ENCODE results near the gene UBAP2.
A peak's percentile ranks its signal among the peaks of the same experiment; 100 is the strongest.
"Not testable (repeated sequence)": the region's sequence is repeated elsewhere in the genome, so short reads cannot be mapped to it uniquely, and the experiment has no call there.

The UBAP2 gene

DNA sequence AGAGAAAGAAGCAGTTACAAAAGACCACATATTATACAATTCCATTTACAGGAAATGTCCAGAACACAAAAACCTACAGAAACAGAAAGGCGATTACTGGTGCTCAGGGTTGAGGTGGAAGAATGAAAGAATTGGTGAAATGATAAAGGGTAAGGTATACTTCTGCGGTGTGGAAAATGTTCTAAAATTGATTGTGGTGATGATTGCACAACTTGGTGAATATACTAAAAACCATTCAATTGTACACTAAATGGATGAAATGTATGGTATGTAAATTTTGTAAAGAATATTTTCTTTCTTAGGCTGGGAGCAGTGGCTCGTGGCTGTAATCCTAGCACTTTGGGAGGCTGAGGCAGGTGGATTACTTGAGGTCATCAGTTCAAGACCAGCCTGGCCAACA, 72.3 kb downstream of the UBAP2 start:
- no peak for DNase-seq (ENCODE audit: low spot score)

DNA sequence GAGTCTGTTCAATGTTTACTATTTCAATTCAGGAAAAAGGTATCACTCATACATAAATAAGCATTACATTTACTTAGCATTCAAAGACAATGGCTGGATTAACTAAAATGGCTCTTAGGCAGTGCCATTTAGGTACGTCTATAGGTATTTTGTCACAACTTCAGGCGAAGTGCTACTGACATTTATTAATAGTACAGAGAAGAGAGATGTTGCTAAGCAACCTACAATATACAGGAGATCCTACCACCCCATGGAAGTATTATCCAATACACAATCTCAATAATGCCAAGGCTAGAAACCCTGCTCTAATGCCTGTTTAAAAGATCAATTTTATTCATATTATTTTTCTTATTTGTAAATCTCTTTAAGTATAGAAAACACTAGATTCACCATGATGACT, 76.0 kb downstream of the UBAP2 start:
- DNase-seq (ENCODE audit: low spot score): no peak

DNA sequence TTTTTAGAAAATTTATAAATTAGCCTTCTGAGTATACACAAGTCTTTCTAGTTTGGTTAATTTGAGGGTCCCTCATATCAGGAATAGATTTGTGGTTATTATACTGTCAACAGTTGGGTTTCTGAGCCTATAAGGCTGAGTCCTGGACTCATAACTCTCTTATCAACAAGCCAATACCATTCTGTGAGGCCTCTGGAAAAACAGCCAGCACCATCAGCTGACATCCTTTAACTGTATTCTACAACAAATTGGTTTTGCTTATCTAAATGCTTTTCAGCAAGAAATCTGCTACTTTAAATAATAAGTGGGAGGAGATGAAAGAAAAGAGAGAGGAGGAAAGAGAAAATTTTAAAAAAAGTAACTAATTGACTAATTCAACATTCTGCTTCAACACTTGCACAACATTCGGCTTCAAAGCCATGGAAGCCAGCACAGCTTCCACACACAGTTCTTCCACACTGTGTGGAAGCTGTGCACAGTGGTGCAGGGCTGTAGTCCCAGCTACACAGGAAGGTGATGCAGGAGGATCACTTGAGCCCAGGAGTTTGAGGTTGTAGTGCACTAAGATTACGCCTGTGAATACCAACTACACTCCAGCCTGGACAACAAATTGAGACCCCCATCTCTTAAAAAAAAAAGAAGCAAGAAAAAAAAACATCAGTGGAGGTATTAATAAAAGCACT, 84.5 kb downstream of the UBAP2 start:
- no peak for DNase-seq (ENCODE audit: low spot score)

DNA sequence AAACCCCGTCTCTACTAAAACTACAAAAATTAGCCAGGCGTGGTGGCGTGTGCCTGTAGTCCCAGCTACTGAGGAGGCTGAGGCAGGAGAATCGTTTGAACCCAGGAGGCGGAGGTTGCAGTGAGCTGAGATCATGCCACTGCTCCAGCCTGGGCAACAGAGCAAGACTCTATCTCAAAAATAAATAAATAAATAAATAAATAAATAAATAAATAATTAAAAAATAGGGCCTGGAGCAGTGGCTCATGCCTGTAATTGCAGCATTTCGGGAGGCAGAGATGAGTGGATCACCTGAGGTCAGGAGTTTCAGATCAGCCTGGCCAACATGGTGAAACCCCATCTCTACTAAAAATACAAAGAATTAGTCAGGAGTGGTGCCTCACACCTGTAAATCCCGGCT, 86.2 kb downstream of the UBAP2 start:
- not testable (repeated sequence) for DNase-seq (ENCODE audit: low spot score)

DNA sequence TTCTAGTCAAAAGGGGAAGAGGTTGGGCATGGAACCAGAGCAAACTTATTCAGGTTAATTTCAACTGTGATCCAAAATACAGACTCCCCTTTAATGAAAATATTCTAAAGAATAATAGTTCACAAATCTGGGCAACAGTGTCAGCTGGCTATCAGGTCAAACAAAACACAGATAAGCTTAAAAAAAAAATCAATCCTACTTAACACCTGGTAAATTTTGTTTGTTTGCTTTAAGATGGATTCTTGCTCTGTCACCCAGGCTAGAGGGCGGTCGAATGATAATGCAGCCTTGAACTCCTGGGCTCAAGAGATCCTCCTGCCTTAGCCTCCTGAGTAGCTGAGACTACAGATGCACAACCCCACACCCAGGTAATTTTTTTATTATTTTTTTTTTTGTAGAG, 89.0 kb downstream of the UBAP2 start:
- no peak for DNase-seq (ENCODE audit: low spot score)

DNA sequence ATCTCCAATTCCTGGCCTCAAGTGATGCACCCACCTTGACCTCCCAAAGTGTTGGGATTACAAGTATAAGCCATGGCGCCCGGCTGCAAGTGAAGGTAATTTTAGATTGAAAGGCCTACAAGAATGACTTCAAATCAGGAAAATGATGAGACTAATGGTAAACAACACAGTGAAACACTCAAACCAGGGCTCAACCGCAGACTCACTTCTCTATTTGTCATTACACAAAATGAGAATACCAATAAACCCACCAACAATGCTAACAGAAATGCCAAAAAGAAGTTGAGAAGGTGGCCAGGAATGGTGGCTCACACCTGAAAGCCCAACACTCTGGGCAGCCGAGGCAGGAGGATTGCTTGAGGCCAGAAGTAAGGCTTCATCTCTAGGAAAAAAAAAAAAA, 92.1 kb downstream of the UBAP2 start:
- no peak for DNase-seq (ENCODE audit: low spot score)

DNA sequence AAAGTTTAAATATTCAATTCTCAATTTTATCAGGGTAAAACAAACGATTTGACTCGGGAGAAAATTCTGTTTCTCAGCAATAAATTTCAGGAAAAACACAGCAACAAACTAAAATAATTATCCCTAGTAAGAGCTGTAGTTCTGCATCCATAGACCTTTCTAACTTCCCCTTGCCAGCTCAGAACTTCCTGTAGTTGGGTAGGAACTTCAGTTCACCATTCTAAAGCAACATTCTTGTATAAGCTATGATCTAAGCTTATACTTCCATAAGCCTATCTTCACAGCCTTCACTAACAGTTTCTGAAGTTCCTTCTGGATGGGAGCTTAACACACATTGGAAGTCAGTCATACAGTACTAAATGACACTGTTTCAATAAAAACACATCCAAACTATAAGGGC, 96.6 kb downstream of the UBAP2 start:
- DNase-seq (ENCODE audit: low spot score): no peak

DNA sequence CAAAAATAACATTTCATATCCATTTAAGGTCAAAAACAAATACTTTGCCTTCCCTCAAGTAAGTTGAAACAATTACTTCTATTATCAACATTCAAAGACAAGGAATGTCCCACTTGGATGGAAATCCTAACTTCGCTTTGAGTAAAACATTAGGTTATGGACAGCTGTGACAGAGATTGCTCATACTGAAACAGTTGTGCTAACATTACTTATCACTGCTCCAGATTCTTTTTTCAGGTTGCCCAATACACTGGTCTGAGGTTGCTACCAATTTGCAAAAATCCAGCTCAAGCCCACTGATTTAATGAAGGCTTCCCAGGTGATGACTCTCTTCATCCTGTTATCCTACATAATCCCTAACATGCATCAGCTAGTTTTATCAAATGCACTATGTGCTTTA, 98.3 kb downstream of the UBAP2 start:
- DNase-seq (ENCODE audit: low spot score): no peak

DNA sequence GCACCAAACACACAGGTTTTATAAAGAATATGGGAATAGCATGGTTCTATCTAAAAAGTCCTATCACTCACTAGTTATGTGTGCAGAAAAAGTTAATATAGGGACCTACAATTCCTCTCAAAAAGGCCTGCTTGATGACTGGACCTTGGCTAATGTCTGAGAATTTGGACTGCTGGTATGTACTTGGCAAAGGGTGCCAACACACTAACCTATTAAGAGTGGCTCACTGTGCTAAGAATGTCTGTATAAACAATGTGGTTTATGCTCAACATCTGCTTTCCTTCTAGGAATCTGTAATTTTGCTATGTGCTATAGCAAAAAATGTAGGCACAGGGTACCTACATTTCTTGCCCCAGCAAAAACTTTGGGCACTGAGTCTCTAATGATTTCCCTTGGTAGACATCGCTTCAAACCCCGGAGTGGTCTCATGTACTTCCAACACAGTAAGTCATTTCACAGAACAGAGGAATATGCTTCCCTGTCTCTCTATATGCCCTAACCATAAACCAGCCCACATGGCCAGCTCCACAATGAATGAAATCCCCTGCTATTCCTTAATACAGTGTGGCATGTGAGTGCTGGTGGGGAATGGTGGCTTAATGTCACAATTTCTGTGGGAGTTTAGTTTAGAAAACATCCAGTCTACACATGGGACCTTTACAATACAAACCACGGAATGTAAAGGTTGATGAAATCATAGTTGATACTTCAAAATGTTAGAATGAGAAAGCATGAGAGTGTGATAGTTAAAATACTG, 101.7 kb downstream of the UBAP2 start:
- no peak for DNase-seq (ENCODE audit: low spot score)

DNA sequence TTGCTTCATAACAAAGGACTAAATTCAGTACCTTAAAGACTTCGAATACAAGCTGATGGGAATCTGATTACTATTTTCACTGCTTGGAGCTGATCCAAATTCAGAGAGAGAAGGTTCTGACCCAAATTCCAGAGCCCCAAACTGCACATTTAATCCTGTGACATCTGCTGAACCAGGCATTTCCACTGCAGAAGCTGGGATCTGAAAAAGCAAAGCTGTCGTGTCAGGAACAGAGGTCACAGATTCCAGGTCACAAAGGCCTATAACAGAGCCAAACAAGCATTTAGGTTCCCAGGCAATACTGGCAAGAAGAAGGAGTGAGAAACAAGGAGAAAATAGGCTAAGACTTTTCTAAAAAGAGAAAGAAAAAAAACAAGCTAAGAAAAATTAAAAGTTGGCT, 105.3 kb downstream of the UBAP2 start:
- DNase-seq (ENCODE audit: low spot score): no peak

DNA sequence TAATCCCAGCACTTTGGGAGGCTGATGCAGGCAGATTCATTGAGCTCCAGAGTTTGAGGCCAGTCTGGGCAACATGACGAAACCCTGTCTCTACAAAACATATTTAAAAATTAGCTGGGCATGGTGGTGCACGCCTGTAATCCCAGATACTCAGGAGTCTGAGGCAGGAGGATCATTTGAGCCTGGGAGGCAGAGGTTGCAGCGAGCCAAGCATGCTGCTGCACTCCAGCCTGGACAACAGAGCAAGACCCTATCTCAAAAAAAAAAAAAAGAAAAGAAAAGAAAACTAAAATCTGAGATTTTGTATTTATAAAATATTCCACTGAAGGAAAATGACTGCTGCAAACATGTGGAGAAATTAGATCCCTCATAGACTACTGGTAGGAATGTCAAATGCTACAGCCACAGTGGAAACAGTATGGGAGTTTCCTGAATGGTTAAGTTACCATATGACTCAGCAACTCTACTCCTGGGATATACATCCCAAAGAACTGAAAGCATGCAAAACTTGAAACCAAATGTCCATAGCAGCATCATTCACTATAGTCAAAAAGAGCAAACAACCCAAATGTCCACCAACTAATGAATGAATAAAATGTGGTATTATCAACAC, 106.1 kb downstream of the UBAP2 start:
- DNase-seq (ENCODE audit: low spot score): no peak

DNA sequence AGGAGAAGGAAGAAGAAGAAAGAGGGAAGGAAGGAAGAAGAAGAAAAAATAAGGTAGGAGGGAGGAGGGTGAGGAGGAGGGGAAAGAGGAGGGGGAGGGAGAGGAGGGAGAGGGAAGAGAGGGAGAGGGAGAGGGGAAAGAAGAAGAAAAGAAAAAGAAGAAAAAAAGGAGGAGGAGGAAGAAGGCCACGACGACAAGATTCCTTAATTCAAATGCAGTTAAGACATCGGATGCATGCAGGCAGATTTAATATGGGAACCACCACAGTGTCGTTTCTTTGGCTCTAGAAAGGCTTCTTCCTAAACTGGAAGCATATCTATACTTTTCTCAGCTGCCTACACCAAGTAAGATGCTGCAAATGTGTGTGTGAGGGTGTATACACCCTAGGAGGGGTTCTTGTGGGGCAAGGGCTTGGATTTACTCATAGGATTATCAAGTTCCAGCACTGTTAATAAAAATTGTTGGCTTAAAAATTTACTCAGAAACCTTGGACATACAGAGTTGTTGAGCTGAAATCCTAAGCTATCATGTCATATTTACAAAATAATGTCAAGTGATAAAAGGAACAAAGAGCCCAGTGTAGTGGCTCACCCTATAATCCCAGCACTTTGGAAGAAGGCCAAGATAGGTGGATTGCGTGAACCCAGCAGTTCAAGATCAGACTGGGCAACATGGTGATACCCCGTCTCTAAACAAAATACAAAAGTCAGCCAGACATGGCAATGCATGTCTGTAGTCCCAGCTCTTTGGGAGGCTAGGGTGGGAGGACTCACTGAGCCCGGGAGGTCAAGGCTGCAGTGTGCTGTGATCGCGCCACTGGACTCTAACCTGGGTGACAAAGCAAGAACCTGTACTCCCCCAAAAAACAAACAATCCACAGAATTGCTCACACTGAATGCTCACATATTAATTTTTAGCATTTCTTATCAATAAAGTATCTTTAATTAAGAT, 108.5 kb downstream of the UBAP2 start:
- no peak for DNase-seq (ENCODE audit: low spot score)

DNA sequence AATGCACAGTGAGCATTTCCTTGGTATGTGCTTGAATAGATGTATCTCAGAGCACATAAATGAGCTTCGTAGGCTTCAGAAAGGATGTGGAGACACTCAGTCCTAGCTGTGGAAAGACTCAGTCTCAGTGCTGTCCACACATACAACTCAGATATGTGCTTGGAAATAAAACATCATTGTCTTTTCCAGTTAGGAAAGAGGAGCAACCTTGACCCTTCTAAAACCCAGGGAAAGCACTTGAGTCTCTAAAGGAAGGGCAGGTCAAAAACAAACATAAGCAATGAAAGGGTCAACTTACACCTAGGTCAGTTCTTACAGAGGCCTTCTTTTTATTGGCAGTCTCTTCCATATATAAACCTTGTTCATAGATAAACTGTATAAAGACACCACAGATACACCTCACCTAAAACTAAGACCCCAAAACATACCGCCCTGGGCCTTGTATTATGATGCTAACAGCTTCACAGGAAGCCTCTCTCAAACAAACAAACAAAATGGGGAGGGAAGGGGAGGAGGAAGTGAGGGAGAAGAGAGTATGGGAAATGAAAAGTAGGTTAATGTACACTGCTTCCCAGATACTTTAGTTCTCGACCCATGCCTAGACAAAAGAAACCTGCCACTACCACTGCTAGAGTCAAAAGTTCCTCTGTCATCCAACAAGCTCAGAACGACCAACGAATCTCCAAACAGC, 114.4 kb downstream of the UBAP2 start:
- DNase-seq (ENCODE audit: low spot score): no peak

DNA sequence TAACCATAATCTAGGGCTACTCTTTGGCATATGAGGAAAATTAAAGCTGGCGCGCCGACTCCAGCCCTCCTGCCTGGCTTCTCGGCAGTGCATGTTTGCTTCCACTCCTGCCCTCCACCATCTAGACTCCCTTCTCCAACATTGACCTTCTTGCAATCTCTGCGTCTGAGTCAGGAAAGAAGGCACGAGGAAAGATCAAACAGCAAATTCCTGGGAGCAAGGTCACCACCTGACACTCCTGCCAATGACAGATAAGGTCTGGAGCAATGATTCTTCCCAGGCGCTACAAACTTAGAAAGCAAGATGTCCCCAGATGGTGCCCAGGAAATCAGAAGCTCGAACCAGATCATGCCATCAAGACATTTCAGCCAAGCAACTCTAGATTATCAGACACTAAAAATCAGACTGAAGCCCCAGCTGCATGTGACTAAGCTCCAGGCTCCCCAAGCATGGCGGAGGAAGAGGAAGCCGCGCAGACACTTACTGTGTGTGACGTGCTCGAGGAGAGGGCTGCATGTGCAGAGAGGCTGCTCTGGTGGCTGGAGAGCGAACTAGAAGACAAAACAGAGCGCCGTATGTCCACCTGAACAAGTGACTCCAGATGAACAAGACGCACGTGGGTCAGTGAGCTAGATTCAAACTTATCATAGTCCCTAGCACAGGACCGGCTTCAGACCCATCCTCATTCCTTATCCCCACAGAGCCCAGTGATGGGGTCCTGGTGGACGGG, 116.4 kb downstream of the UBAP2 start:
- DNase-seq (ENCODE audit: low spot score): no peak

DNA sequence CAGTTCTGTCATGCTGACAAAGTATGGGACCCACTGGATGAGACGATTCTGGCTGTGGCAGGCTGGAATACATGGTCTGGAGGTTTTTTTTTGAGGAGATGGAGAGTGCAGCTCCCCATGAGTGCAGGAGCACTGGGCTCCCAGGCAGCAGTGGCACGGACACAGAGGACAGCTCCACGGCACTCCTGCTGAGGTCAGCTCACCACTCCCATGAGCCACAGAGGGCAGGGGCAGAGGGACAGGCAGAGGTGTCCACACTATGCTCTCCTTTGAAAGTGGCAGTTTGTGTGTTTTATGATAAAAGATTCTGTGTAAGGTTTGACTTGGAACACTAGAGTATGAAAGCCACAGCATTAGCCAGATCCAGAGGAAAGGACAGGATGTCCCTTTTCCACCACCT, 117.4 kb downstream of the UBAP2 start:
- no peak for DNase-seq (ENCODE audit: low spot score)

DNA sequence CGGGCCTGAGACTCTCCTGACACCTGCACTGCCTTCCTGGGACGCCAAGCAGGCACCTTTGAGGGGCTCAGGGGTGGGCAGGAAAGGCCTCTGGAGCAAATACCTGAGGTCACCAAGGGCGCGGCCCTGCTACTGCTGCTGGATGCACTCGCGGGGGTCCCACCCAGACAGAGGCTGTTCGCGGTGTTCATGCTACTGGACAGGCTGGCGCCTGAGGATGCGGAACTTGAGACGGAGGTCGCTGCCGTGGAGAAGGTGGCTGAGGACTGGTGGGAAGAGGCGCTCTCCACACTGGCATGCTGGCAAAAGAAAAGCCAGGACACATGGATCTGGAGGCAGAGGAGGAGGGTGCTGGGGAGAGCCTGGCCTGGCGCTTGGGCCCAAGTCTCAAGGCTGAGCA, 121.0 kb downstream of the UBAP2 start:
- no peak for DNase-seq (ENCODE audit: low spot score)

DNA sequence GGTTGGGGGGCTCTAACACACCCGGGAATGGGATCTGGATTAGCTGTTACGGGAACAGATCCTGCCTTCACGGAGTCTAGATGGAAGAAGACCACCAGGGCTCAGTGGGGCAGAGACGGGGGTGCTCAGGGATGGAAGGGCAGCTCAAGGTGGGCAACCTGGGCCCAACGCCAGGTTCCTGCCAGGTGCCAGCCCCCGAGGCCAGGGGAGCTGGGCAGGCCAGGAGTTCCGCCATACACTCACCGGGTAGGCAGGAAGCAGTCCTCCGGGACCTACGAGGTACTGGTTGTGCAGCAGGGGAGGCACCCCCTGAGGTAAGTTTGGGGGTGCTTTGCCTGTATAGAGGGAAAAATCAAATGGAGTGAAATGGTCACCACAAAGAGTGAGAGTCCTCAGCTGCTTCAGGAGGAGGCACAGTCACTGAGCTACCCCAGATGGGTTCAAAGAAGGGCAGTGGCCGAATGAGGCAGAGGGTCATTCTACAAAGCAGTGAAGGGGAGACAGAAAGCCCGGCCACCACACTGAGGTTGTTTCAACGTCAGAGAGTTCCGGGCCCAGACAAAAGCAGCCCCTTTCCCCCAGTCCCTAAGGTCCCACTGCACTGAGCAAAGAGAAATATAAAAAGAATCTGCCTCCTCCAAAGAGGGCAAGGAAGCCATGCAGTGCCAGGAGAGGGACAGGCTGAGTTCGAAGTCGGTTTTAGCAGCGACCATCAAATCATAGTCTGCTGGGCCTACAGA, 121.8 kb downstream of the UBAP2 start:
- no peak for DNase-seq (ENCODE audit: low spot score)

DNA sequence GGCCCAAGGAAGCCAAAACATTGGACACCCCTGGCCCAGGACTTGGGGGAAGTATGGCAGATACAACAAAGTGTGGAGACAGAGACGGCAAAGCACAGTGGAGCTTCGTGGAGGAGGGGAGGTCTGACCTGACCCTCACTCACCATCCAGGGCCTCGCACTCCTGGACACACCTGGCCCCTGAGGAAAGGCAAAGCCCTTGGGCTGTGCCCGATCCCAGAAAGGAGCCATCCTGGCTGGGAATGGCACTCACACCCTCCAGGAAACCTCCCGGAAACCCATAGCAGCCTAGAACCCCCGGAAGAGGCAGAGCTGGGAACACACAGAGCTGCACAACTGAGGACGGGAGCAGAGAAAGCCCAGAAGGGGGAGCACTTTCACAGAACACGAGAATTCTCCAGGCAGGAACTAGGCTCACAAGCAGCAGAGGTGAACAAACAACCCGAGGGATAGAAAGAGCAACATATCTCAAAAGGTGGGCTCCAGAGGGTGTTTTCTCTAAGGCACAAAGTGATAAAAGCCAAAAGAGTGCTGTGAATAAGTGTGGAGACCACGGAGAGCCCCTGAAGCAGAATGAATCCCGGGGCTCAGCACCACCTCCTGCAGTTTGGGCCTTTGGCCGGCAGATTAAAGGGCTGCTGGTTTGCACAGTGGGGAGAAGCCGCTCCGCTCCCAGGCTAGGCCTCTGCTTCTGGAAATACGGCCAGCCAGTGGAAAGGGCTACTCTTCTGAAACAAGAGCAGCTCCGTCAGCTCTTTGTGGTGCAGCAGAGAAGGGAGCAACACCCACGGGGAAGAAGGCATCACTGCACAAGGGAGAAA, 123.5 kb downstream of the UBAP2 start:
- peak; percentile 49 for DNase-seq (ENCODE audit: low spot score)

Measured in SK-N-DZ (cell line).